Smooth muscle cell (in vitro differentiated cells): ENCODE measurements around the gene RPL27A. TPM values are rescaled to one million over a fixed set of nuclear protein-coding genes. Genes with fewer than 3 reads are reported as not detected.

ENCODE experiments used
- DNase-seq: peaks from one replicate; lab custom pipeline; 2025; ENCODE audit not compliant: unreplicated experiment; lab: John Stamatoyannopoulos, UW
- H2AFZ ChIP-seq: fragments of 200-600 bp; sonication (generic); 2 replicates; pipeline ENCODE4 v1.6.0; 2016; ENCODE audit warnings: antibody characterized with exemption, low read depth, mild to moderate bottlenecking
- H3F3A ChIP-seq: fragments of 200-600 bp; sonication (generic); 2 replicates; pipeline ENCODE4 v1.6.0; 2017; ENCODE audit warnings: antibody characterized with exemption, low read depth
- H3K27ac ChIP-seq: fragments of 200-600 bp; sonication (generic); 2 replicates; pipeline ENCODE4 v1.5.1; 2016; ENCODE audit warnings: low read depth, mild to moderate bottlenecking
- H3K27me3 ChIP-seq: fragments of 200-600 bp; sonication (generic); 2 replicates; pipeline ENCODE4 v1.6.1; 2016; ENCODE audit warnings: low read depth, mild to moderate bottlenecking
- H3K36me3 ChIP-seq: fragments of 200-600 bp; sonication (generic); 2 replicates; pipeline ENCODE4 v1.5.1; 2016; ENCODE audit warnings: low read depth
- H3K4me1 ChIP-seq: fragments of 200-600 bp; sonication (generic); 2 replicates; pipeline ENCODE4 v1.5.1; 2016; ENCODE audit warnings: low read depth
- H3K4me2 ChIP-seq: fragments of 200-600 bp; sonication (generic); 2 replicates; pipeline ENCODE4 v1.6.0; 2016; ENCODE audit warnings: mild to moderate bottlenecking
- H3K4me3 ChIP-seq: fragments of 200-600 bp; sonication (generic); 2 replicates; pipeline ENCODE4 v1.5.1; 2016; ENCODE audit warnings: mild to moderate bottlenecking
- H3K79me2 ChIP-seq: fragments of 200-600 bp; sonication (generic); 2 replicates; pipeline ENCODE4 v1.6.0; 2016; ENCODE audit warnings: low read depth, mild to moderate bottlenecking
- H3K9ac ChIP-seq: fragments of 200-600 bp; sonication (generic); 2 replicates; pipeline ENCODE4 v1.6.0; 2016; ENCODE audit warnings: low read depth
- H3K9me3 ChIP-seq: fragments of 200-600 bp; sonication (generic); replicated peaks from 2 replicates; pipeline ENCODE4 v1.5.1; 2016; ENCODE audit warnings: low read depth
- H4K20me1 ChIP-seq: fragments of 200-600 bp; sonication (generic); 2 replicates; pipeline ENCODE4 v1.6.0; 2016; ENCODE audit warnings: low read depth
- CTCF ChIP-seq: fragments of 200-600 bp; sonication (generic); IDR thresholded peaks from 2 replicates; pipeline ENCODE4 v1.5.1; 2017; ENCODE audit warnings: borderline replicate concordance, mild to moderate bottlenecking, antibody characterized with exemption; ENCODE audit not compliant: insufficient read depth, poor library complexity, severe bottlenecking
- WGBS: methylation state at CpG from one replicate; pipeline ENCODE4 v1.1.7; 2016; ENCODE audit warnings: low lambda C conversion rate; 5-methylcytosine and 5-hydroxymethylcytosine counted together
- polyA plus RNA-seq: library from polyadenylated mRNA; unstranded; fragments of >200 nt; fragmentation: Nextera tagmentation; extraction: Ambion mirVana; gene quantifications from 2 replicates; pipeline ENCODE4 v1.2.1, GENCODE V29; 2016
- total RNA-seq: library from RNA; depleted of rRNA; stranded (reverse); fragments of >200 nt; gene quantifications from 2 replicates; pipeline ENCODE4 v1.2.3, GENCODE V29; 2014

RPL27A gene
- total and polyA plus RNA-seq, 2 experiments from 2014 or later, result 817 to 1,140 TPM

GRCh38 chr11:8642196-8642841 is 40.3 kb upstream of the RPL27A start:
- Histone ChIP-seq H3F3A (no peaks in the 10 kb centered on the region), H4K20me1 (no peaks in the 10 kb centered on the region), H3K9me3 (no peaks in the 10 kb centered on the region), H2AFZ (no peak overlapping the region), H3K79me2 (no peaks in the 10 kb centered on the region), H3K36me3 (no peaks in the 10 kb centered on the region), H3K9ac (no peak overlapping the region), H3K27me3 (no peaks in the 10 kb centered on the region), H3K4me2 (no peak overlapping the region), H3K4me3 (no peak overlapping the region), H3K27ac (no peak overlapping the region), H3K4me1 (peaks cover 8% of the 10 kb centered on the region)
- TF ChIP-seq CTCF, result no peak
- 83% methylated on average over 5 of the region's 5 CpGs for WGBS
- DNase-seq, result no peak

- H3K36me3 ChIP-seq, result no peaks in the 10 kb centered on the region
- 94% methylated on average over 4 of the region's 4 CpGs for WGBS
- H2AFZ ChIP-seq, result no peak overlapping the region
- no peak overlapping the region for H3K4me3 ChIP-seq
- no peak overlapping the region for H3K9ac ChIP-seq
- no peak overlapping the region for H3K27ac ChIP-seq
- peaks cover 6% of the 10 kb centered on the region for H3K4me1 ChIP-seq
- no peaks in the 10 kb centered on the region for H4K20me1 ChIP-seq
- no peak for TF ChIP-seq CTCF
- no peaks in the 10 kb centered on the region for H3K27me3 ChIP-seq
- no peaks in the 10 kb centered on the region for H3F3A ChIP-seq
- DNase-seq, result no peak
- H3K4me2 ChIP-seq, result no peak overlapping the region
- H3K79me2 ChIP-seq, result no peaks in the 10 kb centered on the region
- H3K9me3 ChIP-seq, result no peaks in the 10 kb centered on the region
Measured at GRCh38 chr11:8646873-8647272, 35.7 kb upstream of the RPL27A start.

GRCh38 chr11:8649361-8649760 is 33.2 kb upstream of the RPL27A start:
- Histone ChIP-seq H3K36me3 (no peaks in the 10 kb centered on the region), H3F3A (no peaks in the 10 kb centered on the region), H3K9me3 (no peaks in the 10 kb centered on the region), H4K20me1 (no peaks in the 10 kb centered on the region), H3K4me3 (no peak overlapping the region), H3K79me2 (no peaks in the 10 kb centered on the region), H3K4me2 (peak overlapping the region; percentile 73), H3K4me1 (peaks cover 6% of the 10 kb centered on the region), H3K27me3 (no peaks in the 10 kb centered on the region), H3K9ac (no peak overlapping the region), H2AFZ (no peak overlapping the region), H3K27ac (no peak overlapping the region)
- no peak for TF ChIP-seq CTCF
- no peak for DNase-seq
- 48% methylated on average over 2 of the region's 2 CpGs for WGBS

GRCh38 chr11:8650401-8650990 is 32.1 kb upstream of the RPL27A start:
- Histone ChIP-seq H3K27ac (no peak overlapping the region), H4K20me1 (no peaks in the 10 kb centered on the region), H3K9ac (no peak overlapping the region), H3F3A (no peaks in the 10 kb centered on the region), H3K9me3 (no peaks in the 10 kb centered on the region), H3K4me1 (peaks cover 6% of the 10 kb centered on the region), H3K4me3 (no peak overlapping the region), H3K79me2 (no peaks in the 10 kb centered on the region), H3K36me3 (no peaks in the 10 kb centered on the region), H3K27me3 (no peaks in the 10 kb centered on the region), H3K4me2 (no peak overlapping the region), H2AFZ (no peak overlapping the region)
- DNase-seq, result no peak
- WGBS, result 83% methylated on average over 2 of the region's 2 CpGs
- no peak for TF ChIP-seq CTCF
